Measurements from ENCODE around the gene PIK3R6.
"Not testable (repeated sequence)": the region's sequence is repeated elsewhere in the genome, so short reads cannot be mapped to it uniquely, and the experiment has no call there.

PIK3R6 gene

DNA sequence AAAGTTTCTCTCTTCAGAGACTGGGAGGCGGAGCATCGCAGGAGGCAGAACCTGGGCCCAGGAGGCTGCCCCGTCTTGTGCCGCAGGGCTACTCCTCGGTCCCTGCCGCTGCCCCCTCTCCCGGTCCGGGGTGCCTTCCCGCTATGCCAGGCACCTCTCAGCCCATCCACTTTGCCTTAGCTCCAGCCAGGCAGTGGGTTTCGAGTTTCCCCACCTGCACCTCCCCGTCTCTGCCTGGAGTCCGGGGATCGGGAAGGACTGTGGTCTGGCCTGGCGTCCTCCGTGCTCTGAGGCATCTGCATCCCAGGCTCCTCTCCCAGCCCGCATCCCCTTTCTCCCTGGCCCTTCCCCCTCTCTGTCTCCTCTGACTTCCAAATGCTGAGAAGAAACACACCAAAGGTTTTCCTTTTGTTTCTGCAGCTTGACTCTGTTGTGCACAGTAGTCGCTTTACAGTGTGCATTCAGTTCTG lies 26.8 kb upstream of the PIK3R6 start:
- no peak for DNase-seq

DNA sequence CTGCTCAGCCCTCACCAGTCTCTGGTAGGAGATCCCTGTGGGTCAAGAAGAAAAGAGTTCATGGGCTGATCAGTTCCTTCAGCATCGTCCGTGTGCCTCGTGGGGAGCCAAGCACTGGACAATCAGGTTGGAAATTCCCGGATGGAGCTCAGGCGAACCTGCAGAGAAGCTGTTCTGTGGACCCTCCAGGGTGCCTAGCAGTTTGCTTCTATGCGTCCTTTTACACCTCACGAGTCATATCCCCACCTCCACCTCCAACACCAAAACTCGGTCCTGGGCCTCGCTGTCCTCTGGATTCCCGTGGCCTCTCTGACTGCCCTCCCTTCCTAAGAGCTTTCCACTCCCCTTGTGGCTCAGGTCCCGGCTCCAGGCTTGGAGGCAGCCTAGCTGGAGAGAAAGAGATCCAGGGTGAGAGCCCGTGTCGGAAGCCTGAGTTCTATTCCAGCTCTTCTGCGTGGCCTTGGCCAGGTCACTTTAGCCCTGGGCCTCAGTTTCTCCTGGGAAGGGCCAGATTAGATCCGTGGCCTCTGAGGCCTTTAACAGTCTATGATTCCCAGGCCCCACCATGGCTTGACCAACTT lies 26.2 kb upstream of the PIK3R6 start:
- DNase-seq = no peak

DNA sequence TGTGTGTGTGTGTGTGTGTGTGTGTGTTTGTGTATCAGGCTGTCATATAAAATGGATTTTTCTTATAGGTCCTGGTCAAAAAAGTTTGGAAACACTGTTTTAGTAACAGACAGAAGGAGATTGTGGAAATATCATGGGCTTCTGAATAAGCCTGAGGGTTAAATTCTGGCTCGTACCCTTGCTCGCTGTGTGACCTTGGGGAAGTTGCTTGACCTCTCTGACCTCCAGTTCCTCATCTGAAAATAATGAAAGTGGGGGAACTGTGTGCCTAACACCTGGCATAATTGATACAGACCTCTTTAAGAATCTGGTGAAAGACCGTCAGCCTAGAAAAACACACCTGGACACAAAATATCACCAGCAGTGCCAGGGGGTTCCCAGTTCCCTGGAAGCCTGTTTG lies 25.6 kb upstream of the PIK3R6 start:
- DNase-seq = no peak

DNA sequence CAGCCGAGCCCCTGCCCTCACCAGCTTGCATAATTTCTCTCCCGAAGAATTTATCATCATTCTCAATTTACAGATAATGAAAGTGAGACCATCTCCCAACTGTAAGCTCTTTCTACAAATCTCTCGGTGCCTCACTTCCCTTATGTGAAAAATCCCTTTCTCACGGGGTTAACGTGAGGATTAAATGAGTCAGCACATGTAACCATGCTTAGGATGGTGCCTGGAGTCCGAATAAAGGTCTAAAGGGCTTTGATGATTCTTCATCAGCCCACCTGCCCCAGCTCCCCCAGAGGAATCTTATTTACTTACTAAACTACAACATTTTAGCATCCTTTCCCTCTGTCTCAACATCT lies 24.8 kb upstream of the PIK3R6 start:
- DNase-seq = no peak

DNA sequence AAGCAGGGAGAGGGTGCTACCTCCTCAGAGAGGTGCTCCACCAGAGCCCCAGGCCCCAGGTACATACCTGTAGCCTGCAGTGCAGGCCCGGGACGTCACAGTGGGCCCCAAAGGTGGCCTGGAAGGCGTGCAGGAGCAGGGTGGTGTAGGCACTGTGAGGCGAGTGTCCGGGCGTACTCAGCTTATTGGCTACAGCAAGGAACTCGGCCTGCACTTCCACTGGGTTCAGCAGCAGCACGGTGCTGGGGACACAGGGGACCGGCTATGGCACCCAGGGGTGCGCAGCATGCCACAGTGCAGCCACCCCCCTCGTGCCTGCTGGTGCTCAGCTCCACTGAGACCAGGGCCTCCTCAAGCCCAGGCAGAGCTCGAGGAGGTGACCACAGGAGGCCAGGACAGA lies 23.2 kb upstream of the PIK3R6 start:
- DNase-seq = no peak

DNA sequence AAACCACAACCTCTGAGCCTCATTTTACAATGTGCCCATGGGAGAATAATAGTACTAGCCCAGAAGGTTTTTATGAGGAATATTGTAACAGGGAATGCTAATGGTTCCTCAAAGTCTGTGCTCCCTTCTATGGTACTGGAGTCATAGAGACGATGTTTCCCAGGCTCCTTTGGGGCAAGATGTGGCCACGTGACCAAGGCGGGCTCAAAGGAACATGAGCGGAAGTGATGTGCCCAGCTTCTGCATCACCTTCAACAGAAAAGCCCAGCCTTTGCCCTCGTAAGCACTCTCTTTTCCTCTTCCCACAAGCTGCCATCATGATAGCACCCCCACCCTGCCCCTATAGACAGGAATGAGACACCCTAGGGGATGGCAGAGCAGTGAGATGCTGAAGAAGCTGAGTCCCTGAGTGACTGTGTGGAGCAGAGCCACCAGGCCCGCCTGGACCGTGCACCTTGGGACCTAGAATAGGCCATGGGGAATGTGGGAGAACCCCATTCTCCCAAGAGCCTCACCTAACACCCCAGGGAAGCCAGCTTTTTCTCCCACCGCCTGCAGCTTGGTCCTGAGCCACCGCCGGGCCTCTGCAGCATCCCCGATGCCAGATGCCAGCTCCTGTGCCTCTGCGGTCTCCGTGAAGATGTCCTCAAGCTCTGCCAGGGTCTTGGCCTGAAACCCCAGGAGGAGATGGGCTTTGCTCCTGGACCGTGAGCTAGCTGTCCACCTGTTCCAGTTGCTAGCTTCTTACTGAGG lies 22.2 kb upstream of the PIK3R6 start:
- no peak for DNase-seq

DNA sequence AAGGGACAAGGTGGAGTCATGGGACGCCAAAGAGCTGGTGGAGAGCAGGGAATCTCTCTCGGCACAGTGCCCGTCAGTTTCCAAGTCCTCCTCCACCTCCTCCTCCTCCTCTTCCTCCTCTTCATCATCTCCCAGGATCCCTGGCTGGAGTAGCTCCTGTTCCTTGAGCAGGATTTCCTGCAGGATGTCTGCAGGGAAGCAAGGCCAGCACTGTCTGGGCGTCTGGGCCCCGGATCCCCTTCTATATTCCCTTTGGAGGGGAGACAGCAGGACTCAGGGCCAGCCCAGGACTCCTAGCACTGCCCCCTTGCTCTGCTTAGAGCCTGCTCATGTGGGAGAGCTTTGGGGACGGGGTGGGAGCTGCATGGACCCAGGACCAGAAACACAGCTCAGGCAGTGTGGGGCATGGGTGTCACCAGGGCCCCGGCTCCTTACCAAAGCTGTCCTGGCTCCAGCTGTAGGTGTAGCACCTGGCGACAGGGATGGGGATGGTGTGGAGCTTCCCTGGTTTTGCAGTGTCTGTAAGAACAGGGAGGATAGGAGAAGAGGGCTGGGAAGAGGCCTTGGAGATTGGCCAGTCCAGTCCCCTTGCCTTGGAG lies 21.3 kb upstream of the PIK3R6 start:
- no peak for DNase-seq

DNA sequence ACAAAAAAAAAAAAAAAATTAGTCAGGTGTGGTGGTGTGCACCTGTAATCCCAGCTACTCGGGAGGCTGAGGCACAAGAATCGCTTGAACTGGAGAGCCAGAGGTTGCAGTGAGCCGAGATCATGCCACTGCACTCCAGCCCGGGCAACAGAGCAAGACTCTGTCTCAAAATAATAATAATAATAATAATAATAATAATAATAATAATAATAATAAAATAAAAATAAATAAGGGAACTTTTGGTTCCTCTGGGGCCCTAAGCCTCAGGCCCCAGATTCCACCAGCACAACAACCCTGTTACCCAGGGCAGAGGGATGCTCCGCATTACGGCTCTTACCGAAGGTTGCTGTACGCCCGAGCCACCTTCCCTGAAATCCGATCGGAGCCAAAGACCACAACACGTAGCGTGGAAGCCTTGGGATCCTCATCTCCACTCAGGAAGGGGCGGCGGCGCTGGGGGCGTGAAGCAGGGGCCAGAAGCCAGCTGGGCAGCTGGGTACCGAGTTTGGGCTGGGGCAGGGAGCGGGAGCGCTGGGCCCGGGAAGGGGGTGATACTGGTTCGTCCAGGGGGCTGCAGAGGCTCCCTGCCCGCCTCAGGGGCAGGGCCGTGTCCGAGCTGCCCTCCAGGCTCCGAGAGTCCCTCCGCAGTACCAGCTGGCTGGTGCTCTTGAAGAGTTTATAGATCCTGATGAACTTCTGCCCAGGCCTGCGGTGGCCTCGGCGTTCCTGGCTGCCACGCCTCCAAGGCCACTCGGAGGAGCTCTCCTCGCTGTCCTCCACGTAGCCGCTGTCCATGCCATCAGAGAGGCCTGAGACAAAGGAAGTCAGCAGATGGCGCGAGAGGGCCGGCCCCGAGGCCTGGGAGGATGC lies 20.6 kb upstream of the PIK3R6 start:
- no peak for DNase-seq

DNA sequence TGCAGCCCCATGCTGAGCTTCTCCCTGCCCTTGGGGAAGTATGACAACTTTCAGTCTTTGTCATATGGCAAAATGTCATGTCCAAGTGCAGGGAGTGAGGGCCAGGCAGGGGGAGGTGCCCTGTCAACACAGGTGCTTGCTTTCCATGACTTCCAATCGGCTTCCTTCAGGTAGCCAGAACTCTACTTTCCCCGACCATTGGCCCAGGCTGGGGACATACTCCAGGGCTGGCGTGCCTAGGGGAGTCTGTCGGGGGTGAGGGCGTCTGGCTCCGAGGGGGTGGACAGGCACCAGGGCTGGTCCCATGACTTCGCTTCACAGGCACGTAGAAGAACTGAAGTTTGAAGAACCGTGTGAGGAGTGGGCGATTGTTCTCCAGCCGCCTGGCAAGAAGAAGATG lies 19.8 kb upstream of the PIK3R6 start:
- DNase-seq = no peak

DNA sequence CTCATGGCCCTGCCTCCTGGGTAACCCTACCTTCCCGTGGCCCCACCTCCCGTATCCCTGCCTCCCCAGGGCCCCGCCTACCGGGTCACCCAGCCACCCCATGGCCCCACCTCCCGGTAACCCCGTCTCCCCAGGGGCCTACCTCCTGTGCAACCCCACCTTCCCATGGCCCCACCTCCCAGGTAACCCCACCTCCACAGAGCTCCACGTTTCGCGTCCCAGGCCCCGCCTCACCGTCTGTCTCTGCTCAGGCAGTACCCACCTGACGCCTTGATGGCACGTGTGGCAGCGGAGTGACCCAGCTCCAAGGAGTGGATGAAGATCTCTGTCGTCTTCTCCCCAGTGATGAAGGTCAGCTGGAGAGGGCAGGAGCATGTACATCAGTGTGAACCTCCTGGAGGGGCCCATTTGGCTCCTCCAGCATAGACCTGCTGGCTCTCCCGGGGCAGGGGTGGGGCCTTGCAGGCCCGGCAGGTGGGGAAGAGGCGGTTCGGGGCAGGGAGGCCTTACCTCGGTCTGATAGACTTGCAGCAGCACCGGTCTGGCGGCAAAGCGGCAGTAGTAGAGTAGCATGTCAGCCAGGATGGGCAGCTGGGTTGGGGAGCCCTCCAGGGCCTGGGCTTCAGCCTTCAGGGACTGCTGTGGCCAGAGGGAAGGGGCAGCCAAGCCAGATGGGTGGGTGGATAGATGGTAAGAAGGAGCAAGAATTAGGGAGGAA lies 18.7 kb upstream of the PIK3R6 start:
- DNase-seq = no peak

DNA sequence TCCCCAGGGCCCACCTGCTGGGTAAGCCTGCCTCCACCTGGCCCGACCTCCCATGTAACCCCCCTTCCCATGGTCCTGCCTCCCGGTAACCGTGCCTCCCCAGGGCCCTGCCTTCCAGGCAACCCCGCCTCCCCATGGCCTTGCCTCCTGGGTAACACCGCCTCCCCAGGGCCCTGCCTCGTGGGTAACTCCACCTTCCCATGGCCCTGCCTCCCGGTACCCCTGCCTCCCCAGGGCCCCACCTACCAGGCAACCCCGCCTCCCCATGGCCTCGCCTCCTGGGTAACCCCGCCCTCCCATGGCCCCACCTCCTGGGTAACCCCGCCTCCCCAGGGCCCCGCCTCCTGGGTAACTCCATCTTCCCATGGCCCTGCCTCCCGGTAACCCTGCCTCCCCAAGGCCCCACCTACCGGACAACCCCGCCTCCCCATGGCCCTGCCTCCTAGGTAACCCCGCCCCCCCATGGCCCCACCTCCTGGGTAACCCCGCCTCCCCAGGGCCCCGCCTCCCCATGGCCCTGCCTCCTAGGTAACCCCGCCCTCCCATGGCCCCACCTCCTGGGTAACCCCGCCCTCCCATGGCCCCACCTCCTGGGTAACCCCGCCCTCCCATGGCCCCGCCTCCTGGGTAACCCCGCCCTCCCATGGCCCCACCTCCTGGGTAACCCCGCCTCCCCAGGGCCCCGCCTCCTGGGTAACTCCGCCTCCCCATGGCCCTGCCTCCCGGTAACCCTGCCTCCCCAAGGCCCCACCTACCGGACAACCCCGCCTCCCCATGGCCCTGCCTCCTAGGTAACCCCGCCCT lies 17.9 kb upstream of the PIK3R6 start:
- DNase-seq = not testable (repeated sequence)

DNA sequence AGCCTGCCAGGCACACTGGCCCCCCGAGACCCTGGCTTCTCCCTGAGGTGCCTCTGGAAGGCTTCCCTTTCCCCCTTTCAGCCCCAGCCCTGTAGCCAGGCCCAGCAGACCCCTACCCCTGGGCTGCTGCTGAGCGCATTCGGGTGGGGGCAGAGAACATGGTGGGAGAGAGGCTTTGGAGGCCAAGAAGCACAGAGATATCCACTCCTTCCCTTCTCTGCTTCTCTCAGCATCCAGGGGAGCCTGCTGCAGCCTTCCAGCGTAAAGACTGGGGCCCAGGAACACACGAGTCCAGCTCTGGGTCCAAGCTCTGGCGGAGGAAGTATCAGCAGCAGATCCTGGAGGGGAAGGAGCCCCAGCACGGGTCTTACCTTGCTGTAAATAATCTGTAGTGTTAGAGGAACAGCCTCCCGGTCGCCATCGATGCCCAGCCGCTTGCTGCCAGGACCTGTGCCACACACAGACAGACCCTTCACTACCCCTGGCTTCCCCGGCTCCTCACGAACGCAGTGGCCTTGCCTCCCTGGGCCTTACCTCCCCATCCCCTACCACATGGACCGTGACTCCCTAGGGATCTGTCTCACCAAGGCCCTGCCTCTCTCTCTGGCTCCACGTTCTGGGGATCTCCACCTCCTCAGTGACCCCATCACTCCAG lies 17.0 kb upstream of the PIK3R6 start:
- DNase-seq = no peak

DNA sequence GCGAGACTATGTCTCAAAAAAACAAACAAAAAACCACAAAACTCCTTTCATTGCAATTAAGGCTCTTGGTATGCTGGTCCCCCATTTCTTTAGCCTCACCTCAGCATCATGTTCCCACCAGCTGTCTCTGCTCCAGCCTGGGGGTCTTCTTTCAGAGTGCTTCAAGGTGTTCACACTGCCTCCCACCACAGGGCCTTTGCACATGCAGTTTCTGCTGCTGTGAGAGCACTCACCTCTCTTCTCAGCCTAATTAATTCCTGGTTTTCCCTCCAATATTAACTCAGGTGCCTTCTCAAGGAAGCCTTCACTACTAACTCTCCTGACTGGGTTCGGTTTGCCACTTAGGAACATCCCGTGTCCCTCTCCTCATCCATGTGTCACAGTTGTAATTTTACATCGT lies 15.9 kb upstream of the PIK3R6 start:
- DNase-seq = no peak

DNA sequence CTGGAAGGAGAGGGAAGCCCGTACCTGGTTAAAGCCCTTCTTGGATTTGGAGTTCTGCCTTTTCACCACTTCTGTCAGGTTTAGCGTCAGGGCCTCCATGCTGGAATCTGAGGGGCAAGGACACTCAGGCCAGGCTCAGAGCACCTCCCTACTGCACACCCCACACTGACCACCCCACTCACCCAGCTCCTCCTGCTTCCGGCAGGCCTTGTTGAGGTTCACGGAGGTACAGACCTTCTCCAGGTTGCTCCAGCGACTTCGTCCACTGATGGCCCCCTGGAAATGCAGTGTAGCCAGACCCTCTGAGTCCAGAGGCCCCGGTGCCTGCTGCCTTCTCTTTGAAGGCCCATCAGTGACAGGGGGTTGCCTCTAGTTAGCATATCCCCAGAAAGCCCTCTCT lies 14.1 kb upstream of the PIK3R6 start:
- no peak for DNase-seq

DNA sequence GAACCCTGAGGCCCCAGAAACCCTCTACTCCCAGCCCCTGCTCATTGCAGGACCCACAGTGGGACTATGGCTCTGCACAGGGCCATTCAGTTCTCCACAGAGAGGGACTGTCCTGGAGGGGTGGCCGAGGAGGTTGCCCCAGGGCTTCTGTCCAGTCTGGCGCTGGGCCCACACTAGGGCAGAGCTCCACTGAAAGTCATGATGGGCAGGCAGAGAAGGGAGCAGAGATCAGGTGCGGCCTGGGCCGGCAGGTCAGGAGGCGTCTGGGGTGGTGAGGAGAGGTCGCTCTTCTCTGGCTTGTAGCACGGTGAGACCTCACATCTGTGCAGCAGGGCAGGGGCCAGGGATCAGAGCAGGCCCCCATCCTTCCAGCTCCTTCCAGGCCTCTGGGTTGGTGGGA lies 13.0 kb upstream of the PIK3R6 start:
- no peak for DNase-seq

DNA sequence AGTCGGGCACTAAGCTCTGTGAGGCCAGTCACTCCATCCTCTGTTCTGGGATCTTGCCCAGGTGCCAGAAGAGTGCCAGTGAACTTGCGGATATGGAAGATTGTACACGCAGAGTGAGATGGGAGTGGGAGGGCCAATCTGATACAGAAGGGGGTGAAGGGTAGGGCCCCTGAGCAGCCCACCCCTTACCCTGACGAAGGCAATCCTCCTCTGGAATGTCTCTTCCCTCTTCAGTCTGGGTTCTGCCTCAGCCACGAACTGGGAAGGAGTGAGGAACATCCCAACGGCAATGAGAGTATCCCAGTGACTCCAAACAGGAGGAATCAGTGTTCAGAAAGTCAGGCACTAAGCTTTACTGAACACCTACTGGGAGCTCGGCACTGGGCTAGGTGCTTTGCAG lies 11.9 kb upstream of the PIK3R6 start:
- no peak for DNase-seq

DNA sequence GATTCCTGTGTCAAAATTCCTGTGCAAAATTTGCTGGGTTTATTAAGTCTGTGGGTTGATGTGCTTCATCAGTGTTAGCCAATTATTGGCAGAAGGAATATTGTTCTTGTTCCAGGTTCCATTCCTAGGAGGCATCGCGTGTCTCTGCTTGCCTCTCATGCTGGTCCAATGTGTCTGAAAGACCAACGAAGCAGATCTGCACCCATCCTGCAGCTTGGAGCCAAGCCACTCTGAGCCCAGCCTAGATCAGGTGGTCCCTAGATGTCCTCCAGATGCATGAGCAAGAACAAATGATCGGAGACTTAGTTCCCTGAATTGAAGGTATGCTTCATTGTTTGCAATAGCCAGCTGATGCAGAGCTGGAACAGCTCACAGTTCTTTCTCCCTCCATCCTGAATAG lies 10.5 kb upstream of the PIK3R6 start:
- no peak for DNase-seq

DNA sequence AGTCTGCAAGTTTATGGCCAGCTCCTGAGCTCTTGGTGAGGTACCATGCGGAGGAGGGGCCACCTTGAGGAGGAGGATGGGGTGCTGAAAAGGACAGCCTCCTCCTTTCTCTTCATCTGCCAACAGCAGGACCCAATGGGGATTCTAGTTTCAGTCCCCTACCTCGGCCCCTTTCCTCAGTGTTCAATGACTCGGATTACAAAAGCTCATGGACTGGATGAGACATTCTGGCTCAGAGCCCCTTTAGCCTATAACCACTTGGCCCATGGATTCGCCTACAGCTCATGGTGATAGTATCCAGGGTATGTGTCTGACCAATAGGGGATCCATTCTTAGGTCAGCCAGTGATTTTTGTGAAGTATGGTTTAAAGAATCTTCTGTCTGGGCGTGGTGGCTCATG lies 8.5 kb upstream of the PIK3R6 start:
- DNase-seq = no peak

DNA sequence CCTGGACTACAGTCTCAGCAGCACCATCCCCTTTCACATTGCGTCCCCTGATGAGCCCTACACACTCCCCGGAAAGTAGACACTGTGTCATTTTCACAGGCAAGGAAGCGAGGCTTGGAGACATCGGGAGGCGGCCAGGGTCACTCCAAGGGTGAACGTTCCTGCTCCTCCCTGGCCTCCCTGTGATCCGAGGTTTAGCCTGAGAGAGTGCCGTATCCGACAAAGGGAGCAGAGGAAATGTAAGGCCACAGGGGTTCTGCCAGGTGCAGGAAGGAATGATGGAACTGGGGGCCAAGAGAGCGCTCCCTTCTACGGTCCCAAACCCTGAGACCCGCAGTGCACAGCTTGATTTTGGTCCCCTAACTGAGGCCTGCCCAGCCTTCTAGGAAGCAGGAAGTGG lies 8.0 kb upstream of the PIK3R6 start:
- no peak for DNase-seq

DNA sequence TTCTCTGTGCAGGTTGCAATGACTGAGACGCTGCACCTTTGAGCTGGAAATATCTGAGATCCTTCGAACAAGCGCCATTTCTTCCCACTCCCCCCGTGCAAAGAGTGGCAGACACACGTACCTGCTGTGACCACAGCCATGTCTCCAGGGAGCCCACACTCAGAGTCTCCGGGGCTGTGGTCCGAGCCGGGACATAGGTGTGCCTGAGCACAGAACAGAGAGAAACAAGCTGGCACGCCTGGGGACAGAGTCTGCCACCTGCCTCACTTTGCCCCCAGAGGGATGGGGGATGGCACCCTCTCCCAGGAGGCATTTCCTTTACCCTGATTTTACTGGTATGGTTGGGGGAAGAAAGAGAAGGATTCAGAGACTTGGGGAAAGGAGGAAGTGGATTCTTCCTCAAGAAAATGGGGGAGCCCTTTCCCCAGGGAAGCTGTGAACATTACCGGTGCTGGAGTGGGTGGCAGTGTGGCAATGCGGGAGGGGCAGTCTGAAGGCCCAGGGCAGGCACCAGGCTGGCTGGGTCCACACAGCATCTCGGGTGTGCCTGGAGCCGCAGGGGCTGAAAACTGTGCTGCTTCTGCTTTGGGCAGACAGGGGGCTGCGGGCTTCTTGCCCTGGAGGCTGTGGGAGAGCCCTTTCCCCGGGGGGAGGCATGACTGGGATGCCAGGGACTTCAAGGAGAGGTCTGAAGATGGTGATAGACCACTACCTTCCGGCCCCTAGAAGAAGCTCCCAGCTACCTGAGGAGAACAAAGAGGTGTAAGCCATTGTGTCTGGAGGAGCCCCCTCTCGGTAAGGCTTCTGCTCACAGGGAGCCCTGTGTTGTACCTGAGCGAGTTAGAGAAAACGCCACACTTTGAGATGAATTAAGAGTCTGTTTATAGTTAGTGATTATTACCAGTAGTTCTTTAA lies 6.6 kb upstream of the PIK3R6 start:
- no peak for DNase-seq

Data from DMS153 (cell line).